ENCODE measurements around the gene GBF1. TPM values are rescaled to one million over a fixed set of nuclear protein-coding genes. Genes with fewer than 3 reads are reported as not detected.

The GBF1 gene
- total and polyA plus RNA-seq, 2 of the 13 experiments (the other 11 are each of a cell fraction or from before 2014, with no cell fraction given), result 17.1 to 21.9 TPM

GRCh38 chr10:102241032-102241443 is 4.3 kb upstream of the GBF1 start (continued):
- no peak for TF ChIP-seq GMEB1 (CRISPR knock-in tag; IDR thresholded peaks at IDR 0.05; ENCODE audit: borderline replicate concordance)
- TF ChIP-seq ZNF761 (CRISPR knock-in tag; conservative IDR thresholded peaks at IDR 0.05), result 0 out of 2 replicates have a peak, but pooled peaks have one; percentile 35
- TF ChIP-seq GABPB1 (CRISPR knock-in tag; IDR thresholded peaks at IDR 0.05), result no peak
- 0 out of 2 replicates have a peak, but pooled peaks have one; percentile 24 for TF ChIP-seq ZNF850 (CRISPR knock-in tag; conservative IDR thresholded peaks at IDR 0.05)
- TF ChIP-seq ZBTB2 (CRISPR knock-in tag; IDR thresholded peaks at IDR 0.05; ENCODE audit: low read depth), result no peak
- TF ChIP-seq ZNF883 (CRISPR knock-in tag; IDR thresholded peaks at IDR 0.05; ENCODE audit: not compliant biosample characterization), result no peak

- intact Hi-C loops (cut with micrococcal nuclease; ENCODE audit: unreplicated experiment), result no loop called here
- peaks cover 7% of the 10 kb centered on the region for H4K20me1 ChIP-seq (ENCODE audit: insufficient read depth, low read length)
- H3K9ac ChIP-seq (ENCODE audit: insufficient read depth, low read depth, low read length), result peak within 1 kb of the TSS; percentile 48
- BruUV-seq (replicated peaks), result no TSS peak
- H3K9me3 ChIP-seq (ENCODE audit: low read length), result no peaks in the 10 kb centered on the region
- H3K4me2 ChIP-seq (ENCODE audit: low read depth, low read length), result peak within 1 kb of the TSS; percentile 97
- POLR2A ChIA-PET, result no interaction called here
- H2AFZ ChIP-seq (ENCODE audit: low read length), result no peak within 1 kb of the TSS
- peaks cover 36% of the 10 kb centered on the region for H3K4me1 ChIP-seq (ENCODE audit: insufficient read depth, low read length)
- H3K36me3 ChIP-seq (replicated peaks in 1 of 2; ENCODE audit: control insufficient read depth in 1 of 2, insufficient read depth in 2 of 2, low read length in 2 of 2), result no peaks in the 10 kb centered on the region
- in situ Hi-C loops (cut with HindIII; ENCODE audit: extremely low pct_ligation_motif_present, low pct_unique_long_range_greater_than_20kb), result no loop called here
- peak within 1 kb of the TSS; percentile 61 to 75 (median 66) for H3K4me3 ChIP-seq (replicated peaks in 1 of 3; ENCODE audit: insufficient read depth in 1 of 3, low read depth in 2 of 3, low read length in 3 of 3)
- FAIRE-seq (peak; percentile 26), DNase-seq (ENCODE audit: low spot score) (peak; percentile 89), ATAC-seq (peak; percentile 59)
- CTCF ChIA-PET (ENCODE audit: low intra/inter-chr PET ratio, low total read pairs), result interaction anchor here (1.3 kb wide), 1 partner anchor 12 kb away, joined by 3 read pairs; no protein-coding TSS in a partner anchor
- H3K27ac ChIP-seq (ENCODE audit: extremely low read length, insufficient read depth, low read length), result no peak within 1 kb of the TSS
- H3K79me2 ChIP-seq (ENCODE audit: insufficient read depth, low read length), result peaks cover 10% of the 10 kb centered on the region
- WGBS (ENCODE audit: low lambda C conversion rate), result 4% methylated on average over 28 of the region's 57 CpGs
- peaks cover 10 to 52% of the 10 kb centered on the region in 2 experiments; a peak in 4 of 5 replicates for H3K27me3 ChIP-seq (ENCODE audit: control insufficient read depth in 1 of 2, insufficient read depth in 2 of 2, low read length in 2 of 2)
- TF ChIP-seq TERF1 (CRISPR knock-in tag; IDR thresholded peaks at IDR 0.05) (no peak), ZNF333 (CRISPR knock-in tag; IDR thresholded peaks at IDR 0.05; ENCODE audit: borderline replicate concordance) (0 out of 2 replicates have a peak, but pooled peaks have one; percentile 35), ZNF83 (CRISPR knock-in tag; IDR thresholded peaks at IDR 0.05; ENCODE audit: borderline replicate concordance) (0 out of 2 replicates have a peak, but pooled peaks have one; percentile 36), YEATS4 (CRISPR knock-in tag; IDR thresholded peaks at IDR 0.05; ENCODE audit: borderline replicate concordance) (peak; percentile 69; the same call in 1 of the 2 replicates), ZNF280D (CRISPR knock-in tag; IDR thresholded peaks at IDR 0.05) (0 out of 2 replicates have a peak, but pooled peaks have one; percentile 32), GABPB1 (CRISPR knock-in tag; IDR thresholded peaks at IDR 0.05) (peak; percentile 55), ZBTB20 (CRISPR knock-in tag; IDR thresholded peaks at IDR 0.05; ENCODE audit: borderline replicate concordance, low read depth) (peak; percentile 60; the same call in 1 of the 2 replicates), HNRNPL (IDR thresholded peaks at IDR 0.05; ENCODE audit: low read depth, low read length) (no peak)
Measured at GRCh38 chr10:102241444-102242117, 3.8 kb upstream of the GBF1 start, which contains the start of gene PITX3. Gene PITX3 (minus strand): TSS chr10:102241512. CDS start chr10:102232080, 9,432 bp downstream.
